Thyroid gland (tissue), 4 donors: ENCODE results near the gene MGP.

Experiments used
- POLR2A ChIP-seq, 2 donors: fragments of 450-650 bp; IDR thresholded peaks; one replicate each; pipeline ENCODE4 v1.6.1; 2017; ENCODE audit warnings: antibody characterized with exemption in 2 of 2, mild to moderate bottlenecking in 2 of 2, moderate library complexity in 1 of 2
- TF ChIP-seq, protein P1 (sequence below), 6 experiments: fragments of 200-600 bp in 3 of 6; fragments of 450-650 bp in 3 of 6; sonication (generic) in 3 of 6; IDR thresholded peaks; one replicate each; pipeline ENCODE4 v1.5.1; 2016 to 2019; ENCODE audit warnings: antibody characterized with exemption in 6 of 6, mild to moderate bottlenecking in 2 of 6, inconsistent platforms in 1 of 6, moderate library complexity in 1 of 6

DNA sequence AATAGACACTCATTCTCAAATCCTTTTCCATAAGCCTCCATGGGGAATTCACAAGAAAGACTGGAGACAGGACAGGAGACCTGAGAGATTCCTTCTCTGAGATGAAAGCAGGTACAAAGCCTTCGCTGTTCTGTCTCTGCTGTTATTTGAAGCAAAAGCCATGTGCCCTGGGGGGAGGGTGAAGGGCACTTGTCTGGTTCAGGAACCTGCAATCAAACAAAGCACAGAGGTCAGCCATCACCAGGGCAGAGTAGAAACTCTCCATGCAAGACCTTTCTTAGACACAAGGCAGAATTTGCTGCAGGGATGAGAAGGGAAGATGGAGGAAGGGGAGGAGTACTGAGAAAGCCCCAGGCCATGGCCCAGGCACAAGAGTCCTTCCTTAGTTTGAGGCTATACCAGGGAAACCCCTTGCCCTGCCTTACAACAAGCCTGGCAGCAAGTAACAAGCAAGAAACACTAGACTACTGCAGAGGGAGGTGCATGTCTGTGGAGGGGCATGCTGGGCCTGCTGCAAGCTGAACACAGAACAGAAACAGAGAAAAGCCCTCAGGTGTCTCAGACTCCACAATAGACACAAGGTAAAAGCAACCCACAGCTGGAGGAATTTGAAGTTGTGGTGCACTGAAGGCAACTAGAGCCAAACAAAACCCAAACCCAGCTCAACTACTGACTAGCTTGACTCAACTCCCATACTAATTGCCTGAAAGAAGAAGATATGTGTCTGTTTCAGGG is 34.6 kb downstream of the MGP start:
- no peak for TF ChIP-seq POLR2A (IDR thresholded peaks at IDR 0.05)
- TF ChIP-seq, protein P1, sequence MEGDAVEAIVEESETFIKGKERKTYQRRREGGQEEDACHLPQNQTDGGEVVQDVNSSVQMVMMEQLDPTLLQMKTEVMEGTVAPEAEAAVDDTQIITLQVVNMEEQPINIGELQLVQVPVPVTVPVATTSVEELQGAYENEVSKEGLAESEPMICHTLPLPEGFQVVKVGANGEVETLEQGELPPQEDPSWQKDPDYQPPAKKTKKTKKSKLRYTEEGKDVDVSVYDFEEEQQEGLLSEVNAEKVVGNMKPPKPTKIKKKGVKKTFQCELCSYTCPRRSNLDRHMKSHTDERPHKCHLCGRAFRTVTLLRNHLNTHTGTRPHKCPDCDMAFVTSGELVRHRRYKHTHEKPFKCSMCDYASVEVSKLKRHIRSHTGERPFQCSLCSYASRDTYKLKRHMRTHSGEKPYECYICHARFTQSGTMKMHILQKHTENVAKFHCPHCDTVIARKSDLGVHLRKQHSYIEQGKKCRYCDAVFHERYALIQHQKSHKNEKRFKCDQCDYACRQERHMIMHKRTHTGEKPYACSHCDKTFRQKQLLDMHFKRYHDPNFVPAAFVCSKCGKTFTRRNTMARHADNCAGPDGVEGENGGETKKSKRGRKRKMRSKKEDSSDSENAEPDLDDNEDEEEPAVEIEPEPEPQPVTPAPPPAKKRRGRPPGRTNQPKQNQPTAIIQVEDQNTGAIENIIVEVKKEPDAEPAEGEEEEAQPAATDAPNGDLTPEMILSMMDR (IDR thresholded peaks at IDR 0.05) = no peak
